ENCODE results near the gene MED12L. TPM values are rescaled to one million over a fixed set of nuclear protein-coding genes. Genes with fewer than 3 reads are reported as not detected.

Gene MED12L
- total and polyA plus RNA-seq, 10 of the 15 experiments (the other 5 are each of a cell fraction or from before 2014, with no cell fraction given) = 0.01 to 0.06 (median 0.03) TPM; not detected in 2

DNA sequence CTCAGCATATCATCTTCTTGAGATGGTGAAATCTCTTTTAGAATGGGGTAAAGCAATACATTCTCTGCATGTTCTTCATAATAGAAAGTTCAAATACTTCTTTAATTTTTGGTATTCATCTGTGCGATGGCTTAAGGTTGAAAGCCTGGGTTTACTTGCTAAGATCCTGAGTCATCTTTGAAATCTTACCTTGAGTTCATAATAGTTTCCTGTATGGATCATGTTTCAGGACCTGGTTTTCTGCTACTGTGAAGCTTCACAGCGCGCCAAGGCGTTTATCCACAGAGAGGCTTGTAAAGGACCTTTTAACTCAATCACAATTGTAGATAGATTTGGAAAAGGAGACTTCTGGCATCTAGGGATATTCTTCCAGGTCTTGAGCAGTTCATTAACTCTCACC is 39.0 kb downstream of the MED12L start (continued):
- no peak for TF ChIP-seq IRF4 (IDR thresholded peaks at IDR 0.05; ENCODE audit: low read depth, low read length)

DNA sequence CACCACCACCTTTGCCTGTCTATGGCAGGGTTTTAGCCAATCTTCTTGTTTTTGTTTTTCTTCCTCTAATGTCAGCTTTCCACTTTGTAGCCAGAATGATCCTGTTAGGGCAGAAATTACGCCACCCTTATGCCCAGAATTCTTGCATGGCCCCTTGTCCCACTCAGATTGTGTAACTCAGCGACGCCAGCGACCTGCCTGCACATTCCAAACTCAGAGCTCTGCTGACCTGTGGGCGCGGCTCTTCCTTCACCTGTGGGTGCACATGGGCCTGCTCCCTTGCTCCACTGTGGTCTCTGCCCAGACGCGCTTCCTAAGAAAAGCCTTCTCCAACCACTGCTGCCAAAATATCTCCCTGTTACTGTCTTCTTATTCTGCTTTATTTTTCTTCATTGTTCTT is 45.0 kb downstream of the MED12L start:
- WGBS (ENCODE audit: insufficient coverage, insufficient replicate concordance, low lambda C conversion rate, missing lambda C conversion rate) = 57% methylated on average over 8 of the region's 8 CpGs

More for the DNA sequence above, 45.0 kb downstream of the MED12L start:
- Histone ChIP-seq H3K9me3 (replicated peaks; ENCODE audit: control insufficient read depth, insufficient read depth, low read length) (no peaks in the 10 kb centered on the region), H4K20me1 (ENCODE audit: control insufficient read depth, insufficient read depth) (no peaks in the 10 kb centered on the region), H2AFZ (ENCODE audit: control insufficient read depth, low read depth, low read length) (no peak overlapping the region), H3K36me3 (ENCODE audit: control insufficient read depth in 2 of 2, insufficient read depth in 2 of 2, low read length in 1 of 2) (no peaks in the 10 kb centered on the region), H3K4me3 (no peak overlapping the region), H3K4me2 (ENCODE audit: control insufficient read depth, insufficient read depth) (no peak overlapping the region), H3K27ac (ENCODE audit: control insufficient read depth, insufficient read depth) (no peak overlapping the region), H3K4me1 (ENCODE audit: control insufficient read depth, insufficient read depth, low read length) (no peaks in the 10 kb centered on the region), H3K27me3 (replicated peaks in 1 of 2; ENCODE audit: control insufficient read depth in 2 of 2, insufficient read depth in 2 of 2, low read length in 1 of 2) (no peaks in the 10 kb centered on the region; a peak in 1 of 4 replicates), H3K79me2 (ENCODE audit: control insufficient read depth, insufficient read depth, low read length) (no peaks in the 10 kb centered on the region), H3K9ac (ENCODE audit: control insufficient read depth, insufficient read depth, low read length) (no peak overlapping the region)
- CTCF ChIA-PET = no interaction called here
- RAD21 ChIA-PET (ENCODE audit: unreplicated experiment) = no interaction called here
- ATAC-seq = no peak
- SMC1A ChIA-PET (ENCODE audit: uncharacterized antibody, unreplicated experiment) = no interaction called here
- TF ChIP-seq, protein P1, sequence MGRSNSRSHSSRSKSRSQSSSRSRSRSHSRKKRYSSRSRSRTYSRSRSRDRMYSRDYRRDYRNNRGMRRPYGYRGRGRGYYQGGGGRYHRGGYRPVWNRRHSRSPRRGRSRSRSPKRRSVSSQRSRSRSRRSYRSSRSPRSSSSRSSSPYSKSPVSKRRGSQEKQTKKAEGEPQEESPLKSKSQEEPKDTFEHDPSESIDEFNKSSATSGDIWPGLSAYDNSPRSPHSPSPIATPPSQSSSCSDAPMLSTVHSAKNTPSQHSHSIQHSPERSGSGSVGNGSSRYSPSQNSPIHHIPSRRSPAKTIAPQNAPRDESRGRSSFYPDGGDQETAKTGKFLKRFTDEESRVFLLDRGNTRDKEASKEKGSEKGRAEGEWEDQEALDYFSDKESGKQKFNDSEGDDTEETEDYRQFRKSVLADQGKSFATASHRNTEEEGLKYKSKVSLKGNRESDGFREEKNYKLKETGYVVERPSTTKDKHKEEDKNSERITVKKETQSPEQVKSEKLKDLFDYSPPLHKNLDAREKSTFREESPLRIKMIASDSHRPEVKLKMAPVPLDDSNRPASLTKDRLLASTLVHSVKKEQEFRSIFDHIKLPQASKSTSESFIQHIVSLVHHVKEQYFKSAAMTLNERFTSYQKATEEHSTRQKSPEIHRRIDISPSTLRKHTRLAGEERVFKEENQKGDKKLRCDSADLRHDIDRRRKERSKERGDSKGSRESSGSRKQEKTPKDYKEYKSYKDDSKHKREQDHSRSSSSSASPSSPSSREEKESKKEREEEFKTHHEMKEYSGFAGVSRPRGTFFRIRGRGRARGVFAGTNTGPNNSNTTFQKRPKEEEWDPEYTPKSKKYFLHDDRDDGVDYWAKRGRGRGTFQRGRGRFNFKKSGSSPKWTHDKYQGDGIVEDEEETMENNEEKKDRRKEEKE (IDR thresholded peaks at IDR 0.05) = no peak
- TF ChIP-seq HDGF (IDR thresholded peaks at IDR 0.05) = no peak
- TF ChIP-seq, protein P2, sequence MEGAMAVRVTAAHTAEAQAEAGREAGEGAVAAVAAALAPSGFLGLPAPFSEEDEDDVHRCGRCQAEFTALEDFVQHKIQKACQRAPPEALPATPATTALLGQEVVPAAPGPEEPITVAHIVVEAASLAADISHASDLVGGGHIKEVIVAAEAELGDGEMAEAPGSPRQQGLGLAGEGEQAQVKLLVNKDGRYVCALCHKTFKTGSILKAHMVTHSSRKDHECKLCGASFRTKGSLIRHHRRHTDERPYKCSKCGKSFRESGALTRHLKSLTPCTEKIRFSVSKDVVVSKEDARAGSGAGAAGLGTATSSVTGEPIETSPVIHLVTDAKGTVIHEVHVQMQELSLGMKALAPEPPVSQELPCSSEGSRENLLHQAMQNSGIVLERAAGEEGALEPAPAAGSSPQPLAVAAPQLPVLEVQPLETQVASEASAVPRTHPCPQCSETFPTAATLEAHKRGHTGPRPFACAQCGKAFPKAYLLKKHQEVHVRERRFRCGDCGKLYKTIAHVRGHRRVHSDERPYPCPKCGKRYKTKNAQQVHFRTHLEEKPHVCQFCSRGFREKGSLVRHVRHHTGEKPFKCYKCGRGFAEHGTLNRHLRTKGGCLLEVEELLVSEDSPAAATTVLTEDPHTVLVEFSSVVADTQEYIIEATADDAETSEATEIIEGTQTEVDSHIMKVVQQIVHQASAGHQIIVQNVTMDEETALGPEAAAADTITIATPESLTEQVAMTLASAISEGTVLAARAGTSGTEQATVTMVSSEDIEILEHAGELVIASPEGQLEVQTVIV (IDR thresholded peaks at IDR 0.05; ENCODE audit: borderline replicate concordance, partially characterized antibody) = no peak
- intact Hi-C loops (cut with micrococcal nuclease; ENCODE audit: unreplicated experiment) = no loop called here
- no peak for DNase-seq (ENCODE audit: low read depth, low spot score)
- POLR2A ChIA-PET = no interaction called here
- FAIRE-seq = no peak
- BruUV-seq (replicated peaks) = no TSS peak
- in situ Hi-C loops (cut with MboI) = loop anchor here (25.0 kb wide), 1 partner anchor 593 kb away; the partner anchor contains the start of genes EIF2A and SERP1

Measured in GM12878 (cell line).